ENCODE measurements around the gene SCARF1.

DNA sequence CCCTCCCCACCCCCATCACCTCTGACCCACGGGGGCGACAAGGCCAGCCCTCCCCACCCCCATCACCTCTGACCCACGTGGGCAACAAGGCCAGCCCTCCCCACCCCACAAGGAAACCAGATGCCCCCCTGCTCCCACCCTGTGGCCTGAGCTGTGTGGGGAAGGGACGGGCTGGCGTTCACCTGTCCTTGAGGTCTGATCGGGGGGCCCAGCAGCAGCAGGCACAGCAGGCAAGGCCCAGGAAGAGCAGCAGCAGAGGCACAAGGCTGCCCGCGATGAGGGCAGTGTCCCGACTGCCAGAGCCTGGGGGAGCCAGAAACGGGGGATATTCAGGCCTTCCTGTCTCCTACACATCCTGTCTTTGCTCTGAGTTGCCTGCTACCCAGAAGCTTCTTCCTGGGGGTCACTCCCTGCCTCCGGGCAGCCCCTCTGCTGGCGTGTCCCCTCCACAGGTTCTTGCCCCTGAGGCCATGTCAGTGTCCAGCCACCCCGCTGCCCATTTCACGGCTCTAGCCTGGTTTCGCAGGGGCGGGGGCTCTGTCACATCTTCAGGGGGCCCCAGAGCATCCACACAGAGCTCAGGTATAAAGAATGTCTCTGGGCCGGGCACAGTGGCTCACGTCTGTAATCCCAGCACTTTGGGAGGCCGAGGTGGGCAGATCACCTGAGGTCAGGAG is 6.8 kb downstream of the SCARF1 start:
- TF ChIP-seq CTCF (conservative IDR thresholded peaks at IDR 0.05) (no peak), EZH2 (IDR thresholded peaks at IDR 0.05; ENCODE audit: low read depth) (no peak)
